GM18507 (cell line): Measurements from ENCODE around the gene C1orf159.

Experiments
- DNase-seq: peaks from one replicate; pipeline ENCODE4 v3.0.0; 2011; ENCODE audit warnings: low read depth; ENCODE audit not compliant: insufficient read length; ENCODE audit errors: extremely low spot score
- FAIRE-seq: peaks from 2 replicates; lab custom pipeline; 2011; peaks lifted over from hg19 to GRCh38; lab: Jason Lieb, UNC

Gene C1orf159

DNA sequence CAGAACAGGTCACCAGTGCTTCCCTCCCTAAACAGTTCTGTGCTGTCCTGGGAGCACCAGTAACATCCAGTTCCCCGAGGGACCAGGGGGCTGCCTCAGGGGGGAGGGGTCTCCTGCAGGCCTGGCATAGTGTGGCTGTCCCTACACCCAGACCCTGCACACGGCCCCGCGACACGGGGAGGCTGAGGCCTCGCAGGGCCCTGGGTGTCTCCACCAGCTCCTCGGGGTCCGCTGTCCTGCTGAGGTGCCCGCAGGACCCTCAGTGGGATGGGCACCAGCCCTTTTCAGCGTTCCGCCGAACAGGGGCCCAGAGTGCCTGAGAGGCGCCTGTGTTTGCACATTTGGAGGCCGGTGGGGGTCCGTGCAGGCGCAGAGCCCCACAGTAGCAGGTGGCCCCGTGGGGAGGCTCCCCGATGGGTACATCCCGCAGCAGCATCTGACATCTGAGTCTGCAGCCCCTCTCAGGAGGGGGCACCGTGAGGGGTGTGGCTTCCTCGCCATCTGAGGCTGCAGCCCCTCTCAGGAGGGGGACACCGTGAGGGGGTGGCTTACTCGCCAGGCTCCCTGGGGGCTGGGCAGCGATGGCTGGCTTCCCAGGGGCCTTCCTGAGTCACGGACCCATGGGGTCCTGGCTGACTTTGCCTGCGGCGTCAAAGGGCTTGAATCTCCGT is 18.5 kb upstream of the C1orf159 start:
- no peak for DNase-seq
- FAIRE-seq = no peak

DNA sequence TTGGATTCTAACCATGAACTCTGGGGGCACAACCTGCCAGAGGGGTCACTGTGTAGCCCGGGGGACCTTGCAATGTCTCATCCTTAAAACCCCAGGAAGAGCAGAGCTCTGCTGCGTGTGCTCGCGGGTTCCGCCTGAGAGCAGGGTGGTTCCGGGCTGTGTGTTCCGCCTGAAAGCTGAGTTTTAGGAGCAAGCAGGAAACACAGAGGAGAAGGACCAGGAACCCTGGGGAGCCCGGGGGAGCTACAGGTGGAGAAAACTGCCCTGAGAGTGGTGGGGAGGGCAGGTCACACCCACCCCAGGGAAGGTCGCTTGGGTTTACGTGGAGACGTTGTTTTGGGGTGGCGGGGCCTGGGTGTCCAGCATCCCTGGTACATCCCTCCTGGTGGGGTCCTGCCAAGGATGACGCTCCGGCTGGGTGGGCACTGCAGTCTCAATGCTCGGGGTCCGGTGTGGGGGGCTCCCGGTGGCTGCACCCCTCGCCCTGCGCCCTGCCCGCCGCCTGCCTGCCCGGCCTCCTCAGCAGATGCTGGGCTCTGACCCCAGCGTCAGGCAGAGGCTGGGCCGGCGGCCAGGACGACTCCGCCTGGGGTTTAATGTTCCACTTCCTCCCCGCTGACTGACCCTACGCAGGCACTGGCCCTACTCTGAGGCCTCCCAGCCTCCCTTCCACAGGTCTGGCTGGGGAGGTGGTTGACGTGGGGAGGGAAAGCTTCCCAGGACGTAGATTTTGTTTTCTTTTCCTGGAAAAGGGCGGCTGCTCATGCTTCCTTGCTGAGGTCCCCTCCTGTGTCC is 17.3 kb upstream of the C1orf159 start:
- no peak for FAIRE-seq
- DNase-seq = no peak

DNA sequence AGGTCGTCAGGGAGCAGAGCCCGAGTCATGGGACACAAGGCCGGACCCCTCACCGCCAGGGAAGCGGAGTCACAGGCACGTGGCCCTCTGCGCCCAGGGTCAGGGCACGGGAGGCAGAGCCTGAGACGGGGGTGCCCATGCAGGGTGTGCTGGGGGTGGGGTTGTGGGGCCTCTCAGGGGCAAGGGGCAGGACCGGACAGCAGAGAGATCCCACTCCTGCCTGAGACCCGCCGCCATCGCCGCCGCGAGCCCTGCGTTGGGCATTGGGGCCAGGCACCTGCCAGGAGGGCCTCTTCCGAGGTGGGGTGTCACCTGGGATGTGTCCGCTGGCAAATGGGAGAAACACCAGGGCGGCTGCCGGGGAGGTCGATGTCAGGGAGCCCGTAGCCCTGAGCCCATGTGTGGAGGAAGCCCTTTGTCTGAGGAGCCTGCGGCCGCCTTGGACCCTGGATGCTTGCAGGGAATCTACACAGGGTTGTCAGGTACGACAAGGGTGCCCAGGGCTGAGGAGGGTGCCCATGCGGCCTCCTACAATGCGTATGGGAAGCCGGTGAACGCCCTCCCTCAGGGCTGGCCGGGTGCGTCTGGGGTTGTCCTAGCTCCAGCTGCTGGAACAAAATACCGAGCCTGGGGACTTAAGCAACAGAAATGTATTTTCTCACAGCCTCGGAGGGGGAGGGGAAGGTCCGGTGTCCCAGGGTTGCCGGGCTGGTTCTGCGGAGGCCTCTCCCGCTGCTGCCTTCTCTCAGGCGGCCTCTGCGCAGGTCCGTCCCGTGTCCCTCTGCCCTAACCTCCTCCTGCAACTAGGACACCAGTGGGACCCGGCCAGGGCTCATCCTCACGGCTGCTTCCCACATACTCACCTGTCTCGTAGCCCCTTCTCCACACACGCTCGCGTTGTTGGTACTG is 16.4 kb upstream of the C1orf159 start:
- FAIRE-seq = no peak
- DNase-seq = no peak

DNA sequence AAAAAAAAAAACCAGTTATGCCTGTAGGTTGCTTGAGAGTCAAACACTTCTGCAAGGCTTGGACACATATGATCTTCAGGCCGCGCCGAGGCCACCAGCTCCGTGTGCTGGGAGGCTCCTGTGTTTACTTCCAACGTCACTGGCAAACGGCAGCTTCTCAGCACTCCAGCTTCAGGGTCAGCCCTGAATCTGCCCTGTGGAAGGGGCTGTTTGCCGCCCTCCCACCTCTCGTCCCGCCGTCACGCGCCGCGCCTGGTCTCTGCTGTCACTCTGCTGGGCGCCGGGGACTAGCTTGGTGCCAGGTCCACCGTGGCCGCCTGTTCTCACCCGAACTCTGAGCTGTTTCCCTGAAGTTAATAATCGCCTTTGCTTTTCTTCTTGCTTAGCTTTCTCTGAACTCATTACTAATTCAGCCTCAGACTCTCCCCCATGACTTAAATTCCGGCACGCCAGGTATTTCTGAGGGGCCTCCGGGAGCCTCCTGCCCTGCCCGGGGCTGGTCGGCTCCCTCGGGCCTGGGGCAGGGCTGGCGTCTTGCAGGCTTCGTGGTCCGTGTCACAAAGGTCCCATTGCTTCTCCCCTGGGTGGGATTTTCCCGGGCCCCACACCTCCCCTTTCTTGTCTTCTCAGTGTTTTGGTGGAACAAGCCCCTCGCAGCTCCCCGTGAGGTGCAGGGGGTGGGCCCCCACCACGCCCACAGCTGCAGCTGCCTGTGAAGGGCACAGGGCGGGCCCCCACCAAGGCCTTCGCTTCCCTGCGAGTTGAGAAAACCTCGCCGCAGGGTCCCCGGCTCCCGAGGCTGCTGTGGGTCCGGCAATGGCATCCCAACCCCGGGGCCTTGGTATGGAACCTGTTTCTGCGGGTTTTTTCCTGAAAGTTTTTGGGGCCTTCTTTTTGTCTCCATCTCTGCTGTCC is 14.6 kb upstream of the C1orf159 start:
- DNase-seq = no peak
- no peak for FAIRE-seq

DNA sequence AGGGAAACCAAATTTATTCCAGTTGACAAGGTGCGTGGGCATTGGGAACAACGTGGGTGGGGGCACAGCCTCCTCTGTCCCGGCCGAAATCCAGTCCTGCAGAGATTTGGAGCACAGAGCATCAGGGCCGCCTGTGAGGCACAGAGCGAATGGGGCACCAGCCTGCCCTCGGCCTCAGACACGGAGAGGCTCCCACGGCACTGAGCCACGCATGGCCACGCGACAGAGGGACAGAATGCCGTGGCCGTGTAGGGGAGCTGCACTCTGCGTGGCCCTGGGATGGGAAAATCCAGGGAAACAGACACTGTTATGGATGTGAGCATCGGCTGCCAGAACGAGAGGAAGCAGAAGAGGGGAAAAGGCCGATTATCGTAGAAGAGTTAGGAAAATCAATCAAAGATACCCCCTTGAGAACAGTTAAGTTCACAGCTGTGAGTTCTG is 13.5 kb upstream of the C1orf159 start:
- FAIRE-seq (no peak), DNase-seq (no peak)

DNA sequence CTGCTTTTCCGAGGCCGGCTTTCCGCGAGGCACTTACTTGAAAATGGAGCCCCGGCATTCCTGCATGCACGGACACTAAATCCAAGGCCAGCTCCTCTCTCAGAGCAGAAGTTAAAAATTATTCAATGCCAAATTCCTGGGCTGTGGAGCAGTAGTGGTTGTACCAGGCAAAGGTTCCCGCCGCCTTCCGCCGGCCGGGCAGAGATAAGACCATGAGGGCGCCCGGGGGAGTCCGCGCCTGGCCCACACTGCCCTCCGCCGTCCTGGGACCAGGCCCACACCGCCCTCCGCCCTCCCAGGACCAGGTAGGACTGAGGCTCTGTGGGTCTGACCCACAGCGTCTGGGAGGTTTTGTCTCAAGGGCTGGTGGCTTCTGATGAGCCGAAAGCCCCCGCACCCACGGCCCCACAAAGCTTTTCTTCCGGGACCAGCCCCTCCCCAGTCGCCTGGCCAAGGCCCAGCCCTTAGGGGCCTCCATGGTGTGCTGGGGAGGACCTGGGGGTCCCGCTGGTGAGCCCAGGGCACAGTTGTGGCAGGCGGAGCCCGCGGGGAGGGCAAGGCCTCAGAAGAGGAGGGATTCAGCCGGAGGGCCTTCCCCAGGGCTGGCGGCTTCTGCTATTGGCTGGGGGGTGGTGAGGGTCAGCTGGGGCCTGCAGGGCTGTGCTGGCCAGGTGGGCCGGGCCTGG is 12.7 kb upstream of the C1orf159 start:
- DNase-seq = no peak
- FAIRE-seq = no peak

DNA sequence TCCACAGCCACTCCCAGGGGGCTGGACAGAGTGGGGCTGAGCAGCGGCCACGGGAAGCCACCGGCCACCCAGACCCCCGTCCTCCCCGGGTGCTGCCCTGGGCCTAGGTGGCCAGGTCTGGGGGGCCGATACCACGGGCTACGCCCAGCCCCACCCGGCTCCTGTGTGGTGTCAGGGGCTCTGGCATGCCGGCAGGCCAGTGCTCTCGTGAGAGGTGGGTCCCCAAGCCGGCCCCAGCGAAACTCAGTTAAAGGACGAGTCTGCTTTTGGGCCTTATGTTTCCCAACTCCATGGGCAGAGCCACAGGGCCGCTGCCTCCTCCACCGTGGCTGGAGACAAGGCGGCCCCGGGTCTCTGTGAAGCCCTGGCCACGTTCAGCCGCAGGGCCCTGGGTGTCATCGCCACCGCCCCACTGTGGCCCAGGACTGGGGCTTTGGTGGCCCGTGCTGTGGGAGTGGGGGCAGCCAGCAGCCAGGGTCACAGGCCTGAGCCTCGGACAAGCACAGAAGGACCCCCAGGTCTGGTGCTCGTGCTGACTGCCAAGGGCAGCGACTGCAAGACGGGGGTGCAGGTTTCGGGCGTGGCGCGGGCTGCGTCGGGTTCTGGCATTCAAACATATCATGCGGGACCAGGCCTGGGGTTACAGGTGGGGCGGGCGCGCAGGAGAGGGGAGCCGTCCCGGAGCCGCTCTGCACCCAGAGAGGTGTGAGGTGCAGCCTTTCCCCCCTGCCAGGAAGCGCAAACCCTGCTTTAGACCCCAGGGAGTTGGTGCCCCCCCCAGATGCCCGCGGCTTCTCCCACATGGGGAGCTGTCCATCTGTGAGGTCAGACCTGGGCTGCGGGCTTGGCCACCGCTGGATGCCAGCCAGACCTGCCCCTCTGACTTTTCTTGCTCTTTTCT is 11.9 kb upstream of the C1orf159 start:
- FAIRE-seq (no peak), DNase-seq (no peak)

DNA sequence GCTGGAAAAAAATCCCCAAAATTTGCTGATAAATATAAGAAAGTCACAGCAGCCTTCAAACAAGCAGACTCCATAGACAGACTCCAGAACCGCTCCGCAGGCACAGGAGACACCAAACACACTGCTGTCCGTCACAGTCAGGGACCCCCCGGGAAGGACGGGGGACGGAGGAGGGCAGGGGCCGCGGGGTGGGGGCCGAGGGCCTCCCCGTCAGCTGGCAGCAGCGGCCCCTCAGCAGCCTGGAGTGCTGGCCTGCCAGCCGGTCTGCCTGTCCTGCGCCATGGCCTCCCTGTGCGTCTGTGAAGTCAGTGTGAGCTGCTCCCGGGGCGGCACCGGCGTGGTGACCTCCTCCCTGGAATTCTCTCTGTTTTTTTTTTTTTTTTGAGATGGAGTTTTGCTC is 10.1 kb upstream of the C1orf159 start:
- no peak for FAIRE-seq
- DNase-seq = no peak

DNA sequence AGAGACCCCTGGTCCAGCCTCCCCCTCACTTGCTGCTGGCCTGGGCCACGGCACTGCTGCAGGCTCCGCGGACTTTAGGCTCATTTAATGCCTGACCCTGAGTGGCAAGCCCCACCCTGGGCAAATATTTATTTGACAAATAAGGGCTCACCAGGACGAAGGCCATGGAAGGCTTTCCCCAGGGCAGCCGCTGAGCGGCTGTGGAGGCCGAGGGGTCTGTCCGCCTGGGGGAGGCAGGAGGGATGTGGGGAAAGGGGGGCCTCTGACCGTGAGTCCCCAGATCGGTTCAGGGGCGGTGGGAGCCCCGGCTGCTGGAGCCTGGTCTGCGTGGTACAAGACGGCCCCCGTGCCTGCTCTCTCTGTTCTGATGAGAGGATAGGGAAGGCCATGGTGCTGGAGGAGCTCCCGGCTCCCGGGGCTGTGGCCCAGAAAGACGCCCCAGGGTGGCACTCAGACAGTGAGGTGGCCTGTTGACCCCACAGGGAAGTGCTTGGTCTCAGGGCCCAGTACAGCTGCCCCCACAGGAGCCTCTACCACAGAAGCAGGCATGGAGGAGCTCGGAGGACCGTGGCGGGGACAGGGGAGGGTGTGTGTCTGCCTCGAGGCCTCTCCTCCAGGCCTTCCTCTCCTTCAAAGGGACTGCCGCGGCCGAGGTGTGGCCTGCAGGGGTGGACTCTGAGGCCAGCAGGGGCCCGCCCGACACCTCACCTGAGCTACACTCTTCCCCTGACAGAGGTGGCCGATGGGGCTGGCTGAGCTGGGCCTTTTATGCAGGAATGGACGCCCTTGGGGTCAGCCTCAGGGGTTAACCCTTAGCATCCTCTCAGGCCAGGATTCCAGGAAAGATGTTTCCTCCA is 9.1 kb upstream of the C1orf159 start:
- DNase-seq (no peak), FAIRE-seq (no peak)

DNA sequence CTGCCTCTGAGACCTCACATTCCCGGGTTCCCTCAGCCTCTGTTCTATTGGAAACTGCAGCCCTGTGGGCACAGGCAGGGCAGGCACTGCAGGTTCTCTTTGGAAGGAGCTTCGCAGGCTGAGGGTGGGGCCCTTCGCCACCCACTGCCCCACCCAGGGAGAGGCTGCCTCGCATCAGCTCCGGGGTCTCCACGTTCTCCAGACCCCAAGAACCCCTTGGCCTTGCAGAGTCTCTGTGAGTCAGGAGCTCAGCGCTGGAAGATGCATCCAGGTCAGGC is 8.6 kb upstream of the C1orf159 start:
- FAIRE-seq = no peak

DNA sequence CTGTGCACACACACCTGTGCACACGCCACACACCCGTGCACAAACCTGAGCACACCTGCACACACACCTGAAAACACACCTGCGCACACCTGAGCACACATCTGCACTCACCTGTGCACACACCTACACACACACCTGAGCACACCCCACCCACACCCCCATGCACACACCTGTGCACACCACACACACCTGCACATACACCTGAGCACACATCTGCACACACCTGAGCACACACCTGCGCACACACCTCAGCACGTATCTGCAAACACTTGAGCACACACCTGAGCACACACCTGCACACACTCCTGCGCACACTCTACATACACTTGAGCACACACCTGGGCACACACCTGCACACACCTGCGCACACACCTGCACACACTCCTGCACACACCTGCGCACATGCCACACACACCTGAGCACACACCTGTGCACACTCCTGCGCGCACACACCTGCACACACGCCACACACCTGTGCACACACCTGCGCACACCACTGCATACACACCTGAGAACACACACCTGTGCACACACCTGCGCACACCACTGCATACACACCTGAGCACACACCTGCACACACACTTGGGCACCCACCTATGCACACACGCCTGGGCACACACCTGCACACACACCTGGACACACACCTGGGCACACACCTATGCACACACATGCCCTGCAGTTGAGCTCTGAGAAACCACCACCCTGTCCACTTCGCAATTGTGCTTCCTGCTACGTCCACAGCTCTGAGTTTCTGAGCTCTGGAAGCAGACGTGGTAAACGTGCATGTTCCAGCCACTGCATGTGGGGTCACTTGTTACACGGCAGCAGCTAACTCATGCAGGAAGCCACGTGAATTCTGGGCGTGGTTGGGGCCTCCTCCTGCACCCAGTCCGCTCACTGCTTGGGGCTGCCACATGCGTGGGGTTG is 8.0 kb upstream of the C1orf159 start:
- FAIRE-seq (no peak), DNase-seq (no peak)

More for the DNA sequence above, 8.6 kb upstream of the C1orf159 start:
- no peak for DNase-seq

DNA sequence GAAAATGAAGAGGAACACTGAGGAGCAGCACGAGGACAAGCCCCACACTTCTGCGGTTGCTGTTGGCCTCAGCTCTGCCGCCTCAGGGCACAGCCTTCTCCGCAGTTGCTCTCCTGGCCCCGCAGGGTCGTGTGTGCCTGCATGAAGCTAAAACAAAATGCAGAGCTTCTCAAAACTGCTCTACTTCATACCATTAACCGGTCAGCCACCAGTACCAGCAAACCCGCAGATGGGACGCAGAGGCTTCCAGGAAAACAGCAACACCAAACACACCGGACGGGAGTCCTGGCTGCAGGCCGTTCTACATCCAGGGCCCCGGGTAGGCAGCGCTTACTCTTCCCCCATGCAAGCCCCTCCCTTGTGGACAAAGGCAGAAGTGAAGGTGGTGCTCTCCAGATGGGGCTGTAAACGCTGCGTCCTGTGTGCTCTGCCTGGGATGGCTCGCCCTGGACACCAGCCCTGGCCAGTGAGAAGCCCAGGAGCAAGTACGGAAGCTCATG is 7.1 kb upstream of the C1orf159 start:
- FAIRE-seq = no peak
- DNase-seq = no peak

DNA sequence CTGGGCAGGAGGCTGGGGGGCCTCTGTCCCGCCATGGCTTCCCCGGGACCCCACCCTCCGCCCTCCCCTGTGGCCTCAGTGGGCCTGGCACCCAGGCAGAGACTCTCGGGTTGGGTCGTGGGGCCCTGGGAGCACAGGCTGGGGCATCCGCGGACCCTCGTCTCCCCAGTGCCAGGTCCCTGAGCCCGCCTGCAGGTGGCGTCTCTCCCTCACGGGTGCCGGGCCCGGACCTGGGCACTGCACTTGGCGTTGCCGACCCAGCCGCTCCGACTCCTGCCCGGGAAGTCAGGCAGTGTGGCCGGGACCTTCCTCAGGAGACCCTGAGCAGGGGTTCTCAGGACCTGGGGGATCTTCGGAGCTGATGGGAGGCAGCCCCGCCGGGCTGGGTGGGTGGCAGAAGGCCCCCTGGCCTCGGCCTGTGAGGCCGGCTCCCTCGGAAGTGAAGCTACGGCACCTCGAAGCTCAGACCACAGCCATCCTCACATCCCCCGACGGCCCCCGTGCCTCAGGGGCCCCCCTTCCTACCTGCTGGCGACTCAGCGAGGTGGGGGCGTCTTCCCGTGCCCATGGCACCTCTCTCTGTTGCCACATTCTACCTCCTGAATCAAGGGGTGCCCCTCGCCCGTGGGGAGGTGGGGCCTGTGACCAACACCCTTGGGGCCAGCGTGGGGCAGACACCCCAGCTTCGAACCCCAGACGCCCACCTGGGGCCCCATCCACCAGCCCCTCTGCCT is 6.4 kb upstream of the C1orf159 start:
- DNase-seq = peak; percentile 75
- FAIRE-seq = peak; percentile 80

DNA sequence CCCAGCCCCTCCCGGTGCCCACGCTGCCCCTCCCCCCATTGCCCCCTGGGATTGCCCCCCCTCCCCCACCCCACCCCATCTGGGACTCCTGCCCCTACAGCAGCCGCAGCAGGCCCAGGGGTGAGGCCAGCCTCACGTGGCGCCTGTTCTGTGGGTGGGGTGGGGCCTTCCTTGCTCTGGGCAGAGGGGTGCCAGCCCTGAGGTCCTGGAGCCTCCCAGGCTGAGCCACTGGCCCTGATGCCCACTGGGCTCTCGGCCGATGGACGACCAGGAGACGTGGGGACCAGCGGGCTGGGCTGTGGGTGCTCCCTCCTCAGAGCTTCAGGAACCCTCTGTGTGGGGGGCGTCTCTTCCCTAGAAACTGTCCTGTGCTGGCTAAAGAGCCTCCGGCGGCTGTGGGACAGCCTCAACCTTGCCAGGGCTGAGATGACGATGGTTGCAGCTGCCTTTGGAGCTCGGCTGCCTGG is 5.8 kb upstream of the C1orf159 start:
- DNase-seq = no peak
- no peak for FAIRE-seq
